GM18858 (cell line): ENCODE results near the gene POU4F1.
A peak's percentile ranks its signal among the peaks of the same experiment; 100 is the strongest.

ENCODE experiments used
- ATAC-seq: cut with Tn5 transposase; IDR thresholded peaks from one replicate; pipeline ENCODE4 v1.9.1; 2021; ENCODE audit not compliant: unreplicated experiment

Gene POU4F1

DNA sequence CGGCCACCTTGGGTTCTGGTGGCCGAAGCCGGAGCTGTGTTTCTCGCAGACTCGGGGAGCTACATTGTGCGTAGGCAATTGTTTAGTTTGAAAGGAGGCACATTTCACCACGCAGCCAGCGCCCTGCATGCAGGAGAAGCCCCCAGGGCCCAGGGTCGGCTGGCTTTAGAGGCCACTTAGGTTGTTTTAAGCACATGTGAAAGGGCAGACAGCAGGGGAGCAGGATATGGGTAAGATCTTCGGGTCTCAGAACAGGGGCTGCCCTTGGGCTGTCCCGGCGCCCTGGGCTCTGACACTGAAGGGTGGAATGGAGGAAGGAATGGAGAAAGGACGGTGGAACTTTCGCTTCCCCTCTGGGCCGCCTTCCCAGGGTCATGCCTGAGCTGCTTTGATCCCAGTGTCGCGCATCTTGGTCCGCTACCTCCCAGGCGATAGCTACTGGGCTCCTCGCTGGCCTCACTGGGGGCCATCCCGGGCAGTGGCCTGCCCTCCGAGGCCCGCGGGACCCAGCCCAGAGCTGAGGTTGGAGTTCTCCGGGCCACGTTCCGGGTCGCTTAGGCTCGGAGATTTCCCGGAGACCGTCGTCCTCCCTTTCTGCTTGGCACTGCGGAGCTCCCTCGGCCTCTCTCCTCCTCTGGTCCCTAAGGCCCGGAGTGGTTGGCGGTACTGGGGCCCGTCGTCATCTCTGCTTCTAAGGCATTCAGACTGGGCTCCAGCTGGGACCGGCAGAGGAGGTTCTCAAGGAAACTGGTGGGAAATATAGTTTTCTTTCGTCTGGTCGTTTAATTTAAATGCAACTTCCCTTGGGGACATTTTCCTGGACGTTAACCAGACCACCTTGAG, 4.3 kb upstream of the POU4F1 start:
- ATAC-seq = no peak

DNA sequence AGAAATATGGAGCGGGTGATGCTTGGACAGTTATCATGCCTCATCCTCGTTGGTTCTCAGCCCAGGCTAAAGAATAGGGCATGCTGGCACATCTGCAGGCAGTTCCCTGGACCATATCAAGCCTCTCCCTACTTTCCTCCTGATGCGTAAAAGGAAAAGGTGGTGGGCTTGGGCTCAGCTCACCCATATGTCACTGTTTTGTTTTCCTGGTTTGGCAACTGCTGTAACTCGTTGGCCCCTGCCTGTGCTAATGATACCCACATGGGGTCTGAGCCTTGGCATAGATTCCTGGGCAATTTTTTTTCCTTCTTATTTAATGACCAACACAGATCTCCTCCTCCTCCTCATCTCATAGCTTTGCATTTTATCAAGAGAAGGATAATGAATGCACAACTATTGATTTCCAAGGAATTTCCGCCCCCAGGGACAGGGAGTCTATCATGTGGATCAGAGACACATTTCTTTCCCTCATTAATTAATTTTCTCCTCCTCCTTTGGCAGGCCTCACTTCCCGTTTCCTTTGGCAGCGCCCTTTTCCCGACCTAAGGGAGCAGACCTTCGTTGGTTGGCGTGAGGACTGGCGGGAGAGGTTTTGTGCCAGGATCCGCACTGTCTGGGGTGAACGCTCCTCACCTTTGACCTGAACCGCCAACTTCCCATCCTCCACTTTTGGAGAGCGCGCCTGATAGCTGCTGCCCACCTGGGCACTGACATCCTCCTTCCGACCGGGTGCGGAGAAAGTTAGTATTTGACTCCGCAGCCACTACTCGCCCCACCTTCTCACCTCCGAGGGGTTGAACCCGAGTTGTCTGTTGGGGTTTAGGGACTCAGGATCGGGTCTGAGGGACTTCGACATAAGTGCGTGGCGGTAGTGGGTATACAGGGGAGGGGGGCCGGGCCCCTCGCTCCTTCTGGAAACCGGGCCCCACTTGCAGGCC, 3.4 kb upstream of the POU4F1 start:
- ATAC-seq = no peak

DNA sequence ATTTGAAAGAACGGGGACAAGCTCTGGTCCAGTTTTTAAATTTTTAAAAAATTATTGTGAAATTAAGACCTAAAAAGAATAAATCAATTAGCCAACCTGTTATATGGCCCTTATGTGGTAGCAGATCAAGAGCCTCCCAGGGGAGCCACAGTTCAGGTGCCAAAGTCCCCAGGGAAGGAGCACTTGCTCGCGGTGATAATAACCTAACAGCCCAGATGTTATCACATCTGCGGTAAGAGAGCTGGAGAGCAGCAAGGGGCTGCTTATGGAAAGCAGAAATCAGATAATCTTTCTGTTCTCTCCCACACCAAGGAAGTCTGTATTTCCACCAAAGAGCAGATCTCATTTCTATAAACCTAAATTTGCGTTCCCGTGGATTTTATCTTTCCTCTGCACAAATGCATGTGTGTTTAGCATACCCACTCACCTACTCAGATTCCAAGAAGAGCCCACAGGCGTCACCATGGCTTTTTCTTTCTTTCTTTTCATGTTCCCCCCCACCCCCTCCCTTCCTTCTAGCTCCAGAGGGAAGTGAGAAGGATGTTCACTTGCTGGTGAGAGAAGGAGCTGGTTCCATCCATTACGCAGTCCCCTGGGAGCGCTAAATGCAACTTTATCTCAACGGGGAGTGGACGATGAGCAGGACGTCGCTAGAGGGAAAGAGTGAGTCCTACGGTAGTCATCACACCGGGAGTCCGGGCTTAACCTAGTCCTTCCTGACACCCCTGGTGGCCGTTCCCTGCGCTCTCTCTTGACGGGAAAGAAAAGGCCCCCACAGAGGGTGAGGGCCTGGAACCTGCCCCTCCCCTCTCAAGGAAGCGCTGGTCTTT, 1.6 kb upstream of the POU4F1 start:
- ATAC-seq = no peak

DNA sequence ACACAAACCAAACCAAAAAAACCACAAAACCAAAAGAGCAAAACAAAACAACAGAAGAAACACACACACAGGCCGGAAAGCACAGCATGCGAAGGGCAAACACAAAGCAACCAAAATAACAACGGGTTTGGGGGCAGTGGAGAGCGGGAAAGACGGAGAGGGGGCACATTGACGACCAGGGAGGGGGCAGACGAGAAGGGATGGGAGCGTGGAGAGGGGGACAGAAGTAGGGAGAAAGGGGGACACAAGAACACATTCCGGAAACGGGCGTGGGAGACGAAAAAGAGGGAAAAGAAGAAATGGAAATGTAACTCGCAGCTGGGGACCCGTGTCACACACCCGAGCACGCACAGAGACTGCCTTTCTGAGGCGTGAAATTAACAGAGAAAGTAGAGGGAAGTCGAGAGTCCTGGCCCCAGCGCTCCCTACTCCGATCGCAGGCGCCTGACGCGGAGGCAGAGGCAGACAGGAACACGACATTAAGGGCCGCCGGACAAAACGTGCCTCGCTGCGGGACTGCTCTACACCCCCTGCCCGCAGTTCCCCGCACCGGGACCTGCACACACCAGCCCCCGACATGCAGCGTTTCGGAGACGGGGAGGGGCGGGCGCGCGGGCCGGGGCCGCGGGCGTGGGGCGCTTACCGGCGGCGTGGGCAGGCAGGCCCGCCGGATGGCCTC, 652 bp downstream of the POU4F1 start:
- ATAC-seq = peak; percentile 13

DNA sequence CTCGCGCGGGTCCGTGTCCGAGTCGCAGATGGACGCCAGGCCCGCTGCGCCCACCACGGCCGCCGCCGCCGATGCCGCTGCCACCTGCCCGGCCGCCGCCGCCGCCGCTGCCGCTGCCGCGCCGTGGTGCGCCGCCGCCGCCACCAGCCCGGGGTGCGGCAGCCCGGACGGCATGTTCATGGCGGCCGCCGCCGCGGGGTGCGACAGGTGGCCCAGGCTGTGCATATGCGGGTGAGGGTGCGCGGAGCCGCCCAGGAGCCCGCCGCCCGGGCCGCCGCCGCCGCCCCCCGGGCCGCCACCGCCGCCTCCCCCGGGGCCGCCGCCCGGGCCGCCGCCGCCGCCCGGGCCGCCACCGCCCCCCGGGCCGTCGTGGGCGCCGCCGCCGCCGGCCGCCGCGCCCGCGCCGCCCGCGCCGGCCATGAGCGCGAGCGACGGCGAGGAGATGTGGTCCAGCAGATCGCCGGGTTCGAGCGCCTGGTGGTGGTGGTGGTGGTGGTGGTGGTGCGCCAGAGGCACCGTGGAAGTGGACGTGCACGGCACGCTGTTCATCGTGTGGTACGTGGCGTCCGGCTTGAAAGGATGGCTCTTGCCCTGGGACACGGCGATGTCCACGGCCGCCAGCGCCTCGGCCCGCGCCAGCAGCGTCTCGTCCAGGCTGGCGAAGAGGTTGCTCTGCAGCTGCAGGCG, 1.3 kb downstream of the POU4F1 start:
- ATAC-seq = no peak

DNA sequence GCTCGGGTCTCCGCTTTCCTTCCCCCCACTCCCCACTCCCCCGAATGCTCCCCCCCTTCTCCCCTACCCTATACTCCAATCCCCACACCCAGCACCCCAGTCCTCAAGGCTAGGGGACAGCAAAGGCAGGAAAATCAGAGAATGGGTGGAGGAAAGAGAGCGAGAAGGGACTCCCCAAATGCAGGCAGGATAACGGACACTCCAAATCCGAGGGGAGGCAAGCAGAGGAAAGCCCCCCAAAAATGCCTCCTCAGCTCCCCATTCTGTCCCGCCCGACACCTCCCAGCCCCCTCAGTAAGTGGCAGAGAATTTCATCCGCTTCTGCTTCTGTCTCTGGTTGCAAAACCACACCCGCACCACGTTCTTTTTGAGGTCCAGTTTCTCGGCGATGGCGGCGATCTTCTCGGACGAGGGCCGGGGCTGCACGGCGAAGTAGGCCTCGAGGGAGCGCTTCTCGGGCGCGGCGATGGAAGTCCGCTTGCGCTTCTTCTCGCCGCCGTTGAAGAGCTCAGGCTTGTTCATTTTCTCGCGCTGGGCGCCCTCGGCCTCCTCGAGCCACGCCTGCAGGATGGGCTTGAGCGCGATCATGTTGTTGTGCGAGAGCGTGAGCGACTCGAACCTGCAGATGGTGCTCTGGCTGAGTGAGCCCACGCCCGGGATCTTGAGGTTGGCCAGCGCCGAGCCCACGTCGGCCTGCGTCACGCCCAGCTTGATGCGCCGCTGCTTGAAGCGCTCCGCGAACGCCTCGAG, 2.1 kb downstream of the POU4F1 start:
- ATAC-seq = no peak

DNA sequence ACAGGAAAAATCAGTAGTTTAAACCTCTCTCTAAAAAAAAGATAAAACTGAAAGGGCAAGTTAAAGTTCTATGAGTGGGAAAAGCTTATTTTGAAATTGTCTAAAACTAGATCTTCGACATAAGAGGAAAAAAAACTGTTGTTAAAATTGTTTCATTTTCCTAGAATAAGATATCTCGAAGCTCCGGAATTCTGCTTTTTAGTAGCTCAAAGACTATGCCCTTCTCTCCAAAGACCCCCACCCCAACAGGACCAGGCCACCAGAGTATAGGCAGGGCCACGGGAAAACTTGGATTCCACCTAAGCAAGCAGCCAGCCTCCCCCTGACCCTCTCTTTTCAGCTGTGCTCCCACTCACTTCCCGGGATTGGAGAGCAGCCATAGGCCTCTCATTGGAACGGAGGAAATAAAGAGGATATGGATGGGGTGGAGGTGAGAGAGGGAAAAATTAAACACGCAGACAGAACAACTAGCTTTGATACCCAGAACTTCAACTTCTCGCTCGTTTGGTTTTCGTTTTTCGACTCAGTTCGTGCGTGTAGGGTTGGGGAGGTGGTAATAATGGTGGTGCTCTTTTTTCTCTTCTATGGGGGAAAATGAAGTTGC, 3.0 kb downstream of the POU4F1 start:
- ATAC-seq = no peak

DNA sequence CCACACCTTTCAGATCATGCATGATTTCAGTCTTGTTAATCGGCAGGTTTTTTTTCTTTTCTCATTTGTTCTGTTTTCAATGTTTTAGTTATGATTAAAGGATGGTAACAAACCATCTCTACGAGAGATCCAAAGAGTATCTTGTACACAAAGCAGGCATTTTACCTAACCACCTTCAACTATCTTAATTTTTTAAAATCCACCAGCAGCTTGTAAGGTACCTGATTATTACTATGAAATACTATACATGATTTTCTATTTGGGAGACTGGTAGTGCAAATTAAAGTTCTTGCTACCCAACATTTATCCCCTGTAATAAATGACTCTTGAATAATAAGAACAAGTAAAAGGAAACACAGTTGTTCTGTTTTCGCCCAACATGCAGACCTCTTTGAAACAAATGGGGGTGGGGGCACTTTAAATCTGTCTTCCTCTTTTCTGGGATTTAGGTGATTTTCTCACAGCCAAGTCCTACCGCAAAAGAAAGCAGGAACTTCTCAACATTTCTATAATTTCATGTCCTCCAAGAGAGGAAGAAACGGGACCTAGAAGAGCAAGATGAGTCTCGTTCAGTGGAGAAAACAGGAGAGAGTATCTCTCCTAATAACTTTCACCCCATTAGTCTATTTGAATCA, 3.6 kb downstream of the POU4F1 start:
- ATAC-seq = no peak

DNA sequence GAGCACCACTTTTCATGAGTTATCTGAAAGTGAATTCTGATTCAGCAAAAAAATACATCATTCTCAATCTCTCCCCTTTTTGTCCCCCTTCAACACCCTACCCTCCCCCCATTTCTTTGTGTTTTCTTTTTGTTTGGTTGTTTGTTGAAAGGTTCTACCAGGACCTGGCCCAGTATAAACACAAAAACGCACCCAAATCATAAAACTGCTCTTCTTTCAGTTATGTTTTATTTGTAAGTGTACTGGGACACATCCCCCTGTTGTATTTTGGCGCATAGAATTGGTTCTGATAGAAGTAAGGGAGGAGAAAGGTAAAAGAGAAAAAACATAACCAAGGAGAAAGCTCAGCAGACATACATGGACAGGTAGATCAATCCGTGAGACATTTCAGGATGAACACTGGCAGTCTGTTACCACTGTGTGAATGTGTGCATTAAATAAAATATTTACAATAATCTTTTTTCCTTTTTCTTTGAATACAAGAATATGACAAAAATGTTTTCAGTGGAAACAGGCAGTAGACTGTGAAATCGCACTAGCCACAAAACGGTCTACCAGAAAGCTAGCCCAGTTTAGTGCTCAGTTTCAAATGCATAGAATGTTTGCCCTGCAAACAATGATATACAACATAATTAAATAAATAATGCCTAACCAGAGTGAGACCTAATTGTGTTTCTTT, 4.2 kb downstream of the POU4F1 start:
- ATAC-seq = no peak

DNA sequence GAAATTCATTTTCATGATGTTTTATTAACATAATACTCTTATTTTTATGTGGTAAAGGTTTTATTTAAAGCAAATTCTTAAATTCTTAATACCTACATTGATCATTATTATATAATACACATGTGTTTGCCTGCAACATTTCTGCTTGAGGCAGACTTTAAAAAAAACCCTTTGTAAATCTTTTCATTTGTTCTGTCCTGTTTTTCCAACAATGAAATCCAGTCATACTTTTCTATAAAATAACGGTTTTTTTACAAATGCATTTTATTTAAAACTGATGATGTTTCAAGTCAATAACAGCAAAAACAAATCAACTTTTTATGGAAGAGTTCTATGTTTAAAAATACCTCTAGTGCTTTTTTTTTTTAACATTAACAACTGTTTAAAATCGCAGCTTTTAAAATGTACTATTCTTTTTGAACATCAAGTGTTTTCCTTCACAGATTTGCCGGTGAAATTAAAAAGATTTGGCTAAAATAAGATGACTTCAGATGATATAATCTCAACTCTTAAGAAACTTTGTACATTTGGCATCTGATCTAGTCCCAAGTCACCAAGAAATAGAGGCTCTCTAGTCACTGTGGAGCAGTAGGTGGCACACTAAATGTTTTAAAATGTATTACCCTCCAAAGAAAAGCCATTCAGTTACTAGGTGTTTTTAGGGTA, 5.1 kb downstream of the POU4F1 start:
- no peak for ATAC-seq

DNA sequence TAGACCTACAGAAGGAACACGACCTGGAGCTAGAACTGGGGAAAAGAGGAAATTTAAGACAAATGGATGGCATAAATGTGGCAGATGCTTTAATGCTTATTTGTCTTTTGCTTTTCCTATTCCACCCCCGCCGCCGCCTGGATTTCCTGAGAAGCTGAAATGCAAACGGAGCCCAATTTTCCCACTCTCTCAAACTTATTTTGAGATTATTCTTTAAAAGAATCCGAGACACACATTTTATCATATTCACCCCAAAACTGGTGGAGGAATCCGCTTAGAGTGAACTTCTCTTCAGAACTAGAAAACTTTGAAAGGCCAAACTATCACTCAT, 5.8 kb downstream of the POU4F1 start:
- no peak for ATAC-seq

DNA sequence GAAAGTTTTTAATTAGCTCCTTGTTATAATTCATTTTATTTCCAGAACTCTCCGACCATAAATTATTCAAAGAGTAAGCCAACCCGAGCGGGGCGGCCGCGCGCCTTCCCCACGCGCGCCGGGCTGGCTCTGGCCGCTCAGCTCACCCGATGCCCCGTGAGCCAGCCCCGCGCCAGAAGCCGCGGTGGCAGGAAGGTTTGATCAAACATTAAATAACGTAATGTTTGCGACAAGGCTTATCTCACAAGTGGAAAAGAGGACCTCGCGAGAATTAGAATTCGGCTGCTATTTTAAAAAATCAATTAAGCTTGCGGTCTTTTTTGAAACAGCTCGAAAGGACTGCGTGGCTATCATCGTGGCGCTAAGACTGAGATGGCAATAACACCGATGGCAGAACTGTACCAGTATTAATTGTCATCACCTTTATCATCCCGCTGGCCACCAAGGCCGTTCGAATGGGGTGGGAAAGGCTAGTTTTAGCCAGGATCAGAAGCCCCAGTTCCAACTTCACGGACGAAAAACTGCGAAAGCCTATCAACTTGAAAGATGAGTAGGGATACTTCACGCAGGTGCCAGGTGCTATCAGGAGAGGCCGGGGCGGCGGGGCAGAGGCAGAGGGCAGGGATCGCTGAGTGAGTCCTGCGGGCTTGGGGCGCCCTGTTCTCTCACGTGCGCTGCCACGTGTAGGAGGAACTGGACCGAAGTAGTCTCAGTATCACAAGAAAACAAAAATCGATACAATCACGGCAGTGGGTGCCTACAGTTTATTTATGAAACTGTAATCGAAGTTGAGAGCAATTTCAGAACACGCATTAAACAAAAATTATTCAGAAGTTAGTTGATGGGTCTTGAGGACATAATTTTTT, 6.4 kb downstream of the POU4F1 start:
- ATAC-seq = no peak

DNA sequence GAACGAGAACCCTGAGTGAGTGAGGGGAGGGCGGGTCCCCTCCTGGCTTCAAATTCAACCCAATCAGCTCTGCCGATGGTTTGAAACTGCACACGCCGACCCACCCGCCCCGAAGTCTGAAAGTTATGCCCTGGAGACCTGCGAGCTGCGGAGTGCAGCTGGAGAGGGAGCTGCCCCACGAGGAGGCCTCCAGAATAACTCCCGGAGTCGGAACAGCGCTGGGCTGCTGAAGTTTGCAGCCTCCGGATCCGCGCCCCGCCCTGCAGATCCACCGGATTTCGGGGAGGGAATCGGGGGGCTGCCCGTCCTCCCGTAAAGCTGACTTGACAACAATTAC, 7.0 kb downstream of the POU4F1 start:
- ATAC-seq = no peak

DNA sequence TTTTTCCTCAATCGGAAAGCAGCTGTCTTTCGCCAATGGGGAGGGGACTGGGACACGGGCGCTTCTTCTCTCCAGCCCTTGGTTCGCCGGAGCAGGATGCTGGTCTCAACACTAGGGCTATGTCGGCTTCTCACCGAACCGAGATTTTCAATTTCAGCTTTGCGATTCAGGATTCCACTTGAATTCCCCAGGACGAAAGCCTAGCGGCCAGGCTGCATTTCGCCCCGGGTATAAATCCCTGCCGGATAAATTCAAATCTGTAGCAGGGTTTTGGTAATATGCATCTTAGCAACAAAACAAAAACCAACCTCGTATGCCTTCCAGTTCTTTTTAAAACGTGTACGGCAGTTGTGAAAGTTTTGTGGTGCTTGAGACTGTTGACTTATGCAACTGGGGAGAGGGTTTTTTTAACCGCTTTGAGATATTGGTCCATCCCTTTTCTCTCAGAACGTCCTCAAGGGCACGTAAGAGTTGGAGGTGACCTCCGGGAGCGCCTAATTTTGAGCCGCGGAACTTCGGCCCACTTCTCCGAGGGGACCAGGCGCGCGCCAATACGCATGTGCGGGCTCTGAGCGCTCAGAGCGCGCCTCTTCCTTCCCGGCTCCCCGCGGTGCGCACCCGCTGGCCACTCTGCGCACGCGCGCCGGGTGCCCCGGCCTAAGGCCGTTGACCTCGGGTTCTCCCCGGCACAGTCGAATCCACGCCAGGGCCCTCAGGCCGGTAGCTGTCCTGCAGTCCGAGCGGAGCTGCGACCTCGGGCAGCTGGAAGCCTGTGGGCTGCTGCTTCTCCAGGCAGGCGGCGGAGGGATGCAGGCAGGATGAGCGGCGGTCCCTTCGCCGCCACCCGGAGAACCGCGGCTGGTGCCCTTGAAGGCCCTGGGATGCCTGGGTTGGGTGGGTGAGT, 7.6 kb downstream of the POU4F1 start:
- no peak for ATAC-seq

DNA sequence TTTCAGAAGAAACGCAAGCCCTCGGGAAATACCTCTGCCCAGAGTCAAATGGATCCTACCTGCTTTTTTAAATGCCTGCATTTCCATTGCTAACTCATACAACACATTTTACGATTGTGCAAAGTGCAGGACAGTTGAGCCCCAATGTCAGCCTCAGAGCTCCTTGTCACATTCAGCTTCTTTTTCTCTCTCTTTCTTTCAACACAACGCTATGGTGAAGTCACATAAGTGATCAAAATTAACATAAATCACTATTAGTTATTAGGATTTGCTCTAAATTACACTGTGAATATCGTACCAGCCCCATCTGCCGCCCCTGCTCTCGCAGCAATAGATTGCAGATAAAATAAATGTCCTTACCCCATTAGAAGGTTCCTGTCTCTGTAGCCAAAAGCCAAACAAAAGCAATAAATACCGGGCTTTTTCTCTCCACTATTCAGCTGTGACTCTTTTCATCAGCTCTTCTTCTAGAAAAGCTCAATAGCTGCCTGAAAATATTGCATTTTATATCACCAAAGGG, 8.8 kb downstream of the POU4F1 start:
- no peak for ATAC-seq
